Liver (tissue), 9 donors: ENCODE data around the gene FSIP1. TPM values are rescaled to one million over a fixed set of nuclear protein-coding genes. Genes with fewer than 3 reads are reported as not detected.

ENCODE experiments used
- DNase-seq: peaks from one replicate; pipeline ENCODE4 v3.0.0-alpha.2; 2017; ENCODE audit warnings: low spot score
- H3K27ac ChIP-seq, 2 donors: one replicate each; pipeline ENCODE4 v1.7.0; 2013; ENCODE audit warnings: inconsistent platforms in 2 of 2, low read length in 2 of 2, control low read depth in 1 of 2, low read depth in 1 of 2, mild to moderate bottlenecking in 1 of 2
- H3K27me3 ChIP-seq, 4 donors: one replicate each; pipeline versions ENCODE4 v1.6.1 to v1.7.0; 2013; ENCODE audit warnings: low read length in 3 of 4, inconsistent platforms in 1 of 4, mild to moderate bottlenecking in 1 of 4, moderate library complexity in 1 of 4; ENCODE audit not compliant: control insufficient read depth in 4 of 4, insufficient read depth in 4 of 4
- H3K36me3 ChIP-seq, 4 donors: one replicate each; pipeline versions ENCODE4 v1.6.1 to v1.7.0; 2013; ENCODE audit warnings: low read length in 3 of 4, mild to moderate bottlenecking in 3 of 4, low read depth in 1 of 4, moderate library complexity in 1 of 4; ENCODE audit not compliant: control insufficient read depth in 4 of 4, insufficient read depth in 3 of 4
- H3K4me1 ChIP-seq, 4 donors: one replicate each; pipeline versions ENCODE4 v1.6.1 to v1.7.0; 2013; ENCODE audit warnings: low read length in 3 of 4, mild to moderate bottlenecking in 3 of 4, moderate library complexity in 1 of 4; ENCODE audit not compliant: control insufficient read depth in 4 of 4, insufficient read depth in 4 of 4
- H3K4me3 ChIP-seq, 3 donors: one replicate each; pipeline versions ENCODE4 v1.6.1 to v1.7.0; 2013; ENCODE audit warnings: low read length in 3 of 3, control low read depth in 1 of 3, low read depth in 1 of 3, mild to moderate bottlenecking in 1 of 3
- H3K9ac ChIP-seq, 2 donors: one replicate each; pipeline ENCODE4 v1.7.0; 2013; ENCODE audit warnings: low read length in 2 of 2, mild to moderate bottlenecking in 2 of 2, moderate library complexity in 2 of 2, control low read depth in 1 of 2, low read depth in 1 of 2
- H3K9me3 ChIP-seq, 4 donors: one replicate each; pipeline versions ENCODE4 v1.6.1 to v1.7.0; 2013; ENCODE audit warnings: low read length in 3 of 4; ENCODE audit not compliant: control insufficient read depth in 4 of 4
- ATF3 ChIP-seq: IDR thresholded peaks from 2 replicates; pipeline ENCODE4 v1.6.1; 2016; ENCODE audit warnings: antibody characterized with exemption
- EGR1 ChIP-seq, 2 donors: IDR thresholded peaks; 2 replicates each; pipeline ENCODE4 v1.6.1; 2016 to 2018; ENCODE audit warnings: antibody characterized with exemption in 2 of 2, low read depth in 2 of 2
- FOXA1 ChIP-seq: IDR thresholded peaks from 2 replicates; pipeline ENCODE4 v1.6.1; 2016; ENCODE audit warnings: antibody characterized with exemption
- FOXA2 ChIP-seq: IDR thresholded peaks from 2 replicates; pipeline ENCODE4 v1.6.1; 2016; ENCODE audit warnings: antibody characterized with exemption
- GABPA ChIP-seq, 2 donors: IDR thresholded peaks in 1 of 2; conservative IDR thresholded peaks in 1 of 2; 2 replicates each; pipeline ENCODE4 v1.6.1; 2016; ENCODE audit warnings: antibody characterized with exemption in 2 of 2, mild to moderate bottlenecking in 1 of 2, moderate library complexity in 1 of 2
- HNF4A ChIP-seq, 2 donors: conservative IDR thresholded peaks; 2 replicates each; pipeline ENCODE4 v1.6.1; 2016; ENCODE audit warnings: antibody characterized with exemption in 2 of 2, mild to moderate bottlenecking in 2 of 2
- HNF4G ChIP-seq: IDR thresholded peaks from 2 replicates; pipeline ENCODE4 v1.6.1; 2016; ENCODE audit warnings: antibody characterized with exemption
- JUND ChIP-seq, 2 donors: IDR thresholded peaks; 2 replicates each; pipeline ENCODE4 v1.6.1; 2016; ENCODE audit warnings: antibody characterized with exemption in 2 of 2
- MAX ChIP-seq: IDR thresholded peaks from 2 replicates; pipeline ENCODE4 v1.6.1; 2016; ENCODE audit warnings: antibody characterized with exemption
- NR2F2 ChIP-seq: IDR thresholded peaks from 2 replicates; pipeline ENCODE4 v1.6.1; 2016; ENCODE audit warnings: antibody characterized with exemption
- RAD21 ChIP-seq, 2 donors: IDR thresholded peaks; 2 replicates each; pipeline ENCODE4 v1.6.1; 2016; ENCODE audit warnings: antibody characterized with exemption in 2 of 2, mild to moderate bottlenecking in 2 of 2
- RXRA ChIP-seq, 2 donors: IDR thresholded peaks; 2 replicates each; pipeline ENCODE4 v1.6.1; 2017 to 2018; ENCODE audit warnings: antibody characterized with exemption in 2 of 2, mild to moderate bottlenecking in 1 of 2
- SP1 ChIP-seq: IDR thresholded peaks from 2 replicates; pipeline ENCODE4 v1.6.1; 2018; ENCODE audit warnings: antibody characterized with exemption, mild to moderate bottlenecking
- TAF1 ChIP-seq: conservative IDR thresholded peaks from 2 replicates; pipeline ENCODE4 v1.6.1; 2016; ENCODE audit warnings: antibody characterized with exemption, mild to moderate bottlenecking
- YY1 ChIP-seq: IDR thresholded peaks from 2 replicates; pipeline ENCODE4 v1.6.1; 2016; ENCODE audit warnings: antibody characterized with exemption, mild to moderate bottlenecking
- ZBTB33 ChIP-seq: IDR thresholded peaks from 2 replicates; pipeline ENCODE4 v1.6.1; 2016; ENCODE audit warnings: antibody characterized with exemption
- WGBS: extraction: QIAGEN DNeasy Blood & Tissue Kit; methylation state at CpG from one replicate; pipeline ENCODE4 v1.1.7; 2013; 5-methylcytosine and 5-hydroxymethylcytosine counted together
- polyA plus RNA-seq, 2 donors: library from polyadenylated mRNA; stranded (reverse) in 1 of 2; unstranded in 1 of 2; fragments of 200-250 nt in 1 of 2; fragments of >200 nt in 1 of 2; fragmentation: Nextera tagmentation in 1 of 2; extraction: Ambion mirVana in 1 of 2; gene quantifications; one replicate each; pipeline versions ENCODE4 v1.2.1 to v1.2.3, GENCODE V29; 2013 to 2015
- total RNA-seq, 2 donors: library from RNA; depleted of rRNA; stranded (reverse); fragments of >200 nt; gene quantifications; one replicate each; pipeline ENCODE4 v1.2.3, GENCODE V29; 2014
- TF ChIP-seq, protein P1 (sequence below): IDR thresholded peaks from 2 replicates; pipeline ENCODE4 v1.6.1; 2016; ENCODE audit warnings: antibody characterized with exemption, mild to moderate bottlenecking
- TF ChIP-seq, protein P2 (sequence below): fragments of 150-350 bp; IDR thresholded peaks from 2 replicates; pipeline ENCODE4 v1.5.1; 2017; ENCODE audit warnings: improper control_type of control experiment, low read depth, low read length; ENCODE audit not compliant: missing input control
- donor health status: healthy.
- donor health status: healthy.
- donor health status: healthy.
- donor health status: healthy.
- donor health status: healthy.

The FSIP1 gene
- total and polyA plus RNA-seq, 4 donors, result 0.05 to 0.29 (median 0.13) TPM

DNA sequence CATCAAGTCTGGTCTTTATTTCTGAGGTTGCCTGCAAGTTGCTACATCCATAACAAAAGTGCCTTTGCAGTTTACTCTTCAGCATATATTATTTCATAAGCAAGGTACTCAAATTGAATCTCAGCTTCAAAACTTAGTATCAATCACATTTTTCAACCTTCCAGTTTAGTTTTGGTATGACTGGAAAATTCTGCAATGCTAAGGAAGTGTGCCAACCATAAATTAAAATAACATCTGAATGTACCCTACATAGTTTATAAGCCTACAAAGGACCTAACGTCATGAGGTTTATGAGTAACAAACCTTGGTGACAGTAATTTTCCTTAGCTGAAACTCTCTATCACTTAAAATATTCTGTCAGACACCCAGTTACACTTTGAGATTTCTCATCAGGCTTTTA, 138.9 kb downstream of the FSIP1 start:
- no peak overlapping the region for H3K9ac ChIP-seq
- peaks cover 0 to 3% (median 1%) of the 10 kb centered on the region in 4 donors for H3K4me1 ChIP-seq
- no peak for DNase-seq
- H3K36me3 ChIP-seq, result no peaks in the 10 kb centered on the region
- 80% methylated on average over 1 of the region's 1 CpG for WGBS
- TF ChIP-seq HNF4A (conservative IDR thresholded peaks at IDR 0.05), result no peak
- no peak for TF ChIP-seq MAX
- no peak for TF ChIP-seq FOXA1
- TF ChIP-seq TAF1, result no peak
- TF ChIP-seq ATF3, result no peak
- no peak for TF ChIP-seq RXRA (IDR thresholded peaks at IDR 0.05)
- TF ChIP-seq GABPA (IDR thresholded peaks at IDR 0.05 in 1 of 2, conservative IDR thresholded peaks at IDR 0.05 in 1 of 2), result no peak
- TF ChIP-seq, protein P1, sequence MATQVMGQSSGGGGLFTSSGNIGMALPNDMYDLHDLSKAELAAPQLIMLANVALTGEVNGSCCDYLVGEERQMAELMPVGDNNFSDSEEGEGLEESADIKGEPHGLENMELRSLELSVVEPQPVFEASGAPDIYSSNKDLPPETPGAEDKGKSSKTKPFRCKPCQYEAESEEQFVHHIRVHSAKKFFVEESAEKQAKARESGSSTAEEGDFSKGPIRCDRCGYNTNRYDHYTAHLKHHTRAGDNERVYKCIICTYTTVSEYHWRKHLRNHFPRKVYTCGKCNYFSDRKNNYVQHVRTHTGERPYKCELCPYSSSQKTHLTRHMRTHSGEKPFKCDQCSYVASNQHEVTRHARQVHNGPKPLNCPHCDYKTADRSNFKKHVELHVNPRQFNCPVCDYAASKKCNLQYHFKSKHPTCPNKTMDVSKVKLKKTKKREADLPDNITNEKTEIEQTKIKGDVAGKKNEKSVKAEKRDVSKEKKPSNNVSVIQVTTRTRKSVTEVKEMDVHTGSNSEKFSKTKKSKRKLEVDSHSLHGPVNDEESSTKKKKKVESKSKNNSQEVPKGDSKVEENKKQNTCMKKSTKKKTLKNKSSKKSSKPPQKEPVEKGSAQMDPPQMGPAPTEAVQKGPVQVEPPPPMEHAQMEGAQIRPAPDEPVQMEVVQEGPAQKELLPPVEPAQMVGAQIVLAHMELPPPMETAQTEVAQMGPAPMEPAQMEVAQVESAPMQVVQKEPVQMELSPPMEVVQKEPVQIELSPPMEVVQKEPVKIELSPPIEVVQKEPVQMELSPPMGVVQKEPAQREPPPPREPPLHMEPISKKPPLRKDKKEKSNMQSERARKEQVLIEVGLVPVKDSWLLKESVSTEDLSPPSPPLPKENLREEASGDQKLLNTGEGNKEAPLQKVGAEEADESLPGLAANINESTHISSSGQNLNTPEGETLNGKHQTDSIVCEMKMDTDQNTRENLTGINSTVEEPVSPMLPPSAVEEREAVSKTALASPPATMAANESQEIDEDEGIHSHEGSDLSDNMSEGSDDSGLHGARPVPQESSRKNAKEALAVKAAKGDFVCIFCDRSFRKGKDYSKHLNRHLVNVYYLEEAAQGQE, result no peak
- H3K9me3 ChIP-seq, result no peaks in the 10 kb centered on the region
- no peaks in the 10 kb centered on the region for H3K27me3 ChIP-seq
- no peak overlapping the region for H3K27ac ChIP-seq
- no peak overlapping the region for H3K4me3 ChIP-seq

GRCh38 chr15:39642011-39642640, 140.5 kb downstream of the FSIP1 start:
- H3K27me3 ChIP-seq, result no peaks in the 10 kb centered on the region
- 83% methylated on average over 5 of the region's 5 CpGs for WGBS
- no peaks in the 10 kb centered on the region for H3K36me3 ChIP-seq
- H3K9ac ChIP-seq, result no peak overlapping the region
- TF ChIP-seq RXRA (IDR thresholded peaks at IDR 0.05) (no peak), ATF3 (no peak), RAD21 (IDR thresholded peaks at IDR 0.05) (no peak), EGR1 (IDR thresholded peaks at IDR 0.05; ENCODE audit: low read depth in 2 of 2) (no peak), HNF4G (no peak), SP1 (no peak), YY1 (no peak), FOXA2 (no peak), TAF1 (no peak), GABPA (IDR thresholded peaks at IDR 0.05 in 1 of 2, conservative IDR thresholded peaks at IDR 0.05 in 1 of 2) (no peak), NR2F2 (no peak), MAX (no peak), HNF4A (conservative IDR thresholded peaks at IDR 0.05) (no peak), JUND (IDR thresholded peaks at IDR 0.05) (no peak), ZBTB33 (no peak), FOXA1 (no peak)
- TF ChIP-seq, protein P1, result no peak
- TF ChIP-seq, protein P2, sequence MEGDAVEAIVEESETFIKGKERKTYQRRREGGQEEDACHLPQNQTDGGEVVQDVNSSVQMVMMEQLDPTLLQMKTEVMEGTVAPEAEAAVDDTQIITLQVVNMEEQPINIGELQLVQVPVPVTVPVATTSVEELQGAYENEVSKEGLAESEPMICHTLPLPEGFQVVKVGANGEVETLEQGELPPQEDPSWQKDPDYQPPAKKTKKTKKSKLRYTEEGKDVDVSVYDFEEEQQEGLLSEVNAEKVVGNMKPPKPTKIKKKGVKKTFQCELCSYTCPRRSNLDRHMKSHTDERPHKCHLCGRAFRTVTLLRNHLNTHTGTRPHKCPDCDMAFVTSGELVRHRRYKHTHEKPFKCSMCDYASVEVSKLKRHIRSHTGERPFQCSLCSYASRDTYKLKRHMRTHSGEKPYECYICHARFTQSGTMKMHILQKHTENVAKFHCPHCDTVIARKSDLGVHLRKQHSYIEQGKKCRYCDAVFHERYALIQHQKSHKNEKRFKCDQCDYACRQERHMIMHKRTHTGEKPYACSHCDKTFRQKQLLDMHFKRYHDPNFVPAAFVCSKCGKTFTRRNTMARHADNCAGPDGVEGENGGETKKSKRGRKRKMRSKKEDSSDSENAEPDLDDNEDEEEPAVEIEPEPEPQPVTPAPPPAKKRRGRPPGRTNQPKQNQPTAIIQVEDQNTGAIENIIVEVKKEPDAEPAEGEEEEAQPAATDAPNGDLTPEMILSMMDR, result no peak
- peaks cover 0 to 3% (median 1%) of the 10 kb centered on the region in 4 donors for H3K4me1 ChIP-seq
- no peak for DNase-seq
- no peak overlapping the region for H3K4me3 ChIP-seq
- H3K9me3 ChIP-seq, result peaks cover 0 to 3% (median 0%) of the 10 kb centered on the region in 4 donors
- H3K27ac ChIP-seq, result no peak overlapping the region
